ENCODE measurements around the gene DTNBP1.

DTNBP1 gene

DNA sequence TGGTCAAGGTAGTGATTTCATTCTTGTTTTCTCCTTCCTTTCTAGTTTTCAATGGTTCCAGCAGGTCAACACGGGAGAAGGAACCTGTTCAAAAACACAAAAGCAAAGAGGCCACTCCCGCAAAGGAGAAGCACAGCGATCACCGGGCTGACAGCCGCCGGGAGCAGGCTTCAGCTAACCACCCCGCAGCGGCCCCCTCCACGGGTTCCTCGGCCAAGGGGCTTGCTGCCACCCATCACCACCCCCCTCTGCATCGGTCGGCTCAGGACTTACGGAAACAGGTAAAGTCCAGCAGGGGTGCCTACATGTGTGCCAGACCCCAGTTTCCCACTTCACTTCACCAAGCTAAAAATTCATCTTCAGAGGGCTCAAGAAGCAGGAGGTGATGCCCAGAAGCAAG, 175.6 kb downstream of the DTNBP1 start:
- no peak for DNase-seq (ENCODE audit: low read depth in 2 of 2, low spot score in 1 of 2)

DNA sequence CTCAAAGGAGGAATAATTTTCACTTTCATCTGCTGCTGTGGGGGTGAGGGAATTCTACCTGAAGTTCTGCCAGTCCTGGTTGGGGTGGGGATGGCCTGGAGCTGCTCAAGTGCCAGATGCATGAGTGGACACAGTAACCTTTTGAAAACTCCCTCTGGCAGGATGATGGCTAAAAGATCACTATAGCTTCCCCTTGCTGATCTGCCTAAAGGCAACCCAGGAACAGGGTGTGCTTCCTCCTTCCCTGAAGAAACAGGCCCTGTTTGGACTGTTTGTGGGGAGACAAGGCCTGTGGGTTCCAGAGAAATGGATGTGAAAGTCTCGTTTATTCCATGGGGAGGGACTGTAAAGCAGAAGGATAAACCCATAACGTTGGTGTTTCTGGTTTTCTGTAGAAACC, 176.9 kb downstream of the DTNBP1 start:
- DNase-seq (ENCODE audit: low read depth in 2 of 2, low spot score in 1 of 2) = no peak

DNA sequence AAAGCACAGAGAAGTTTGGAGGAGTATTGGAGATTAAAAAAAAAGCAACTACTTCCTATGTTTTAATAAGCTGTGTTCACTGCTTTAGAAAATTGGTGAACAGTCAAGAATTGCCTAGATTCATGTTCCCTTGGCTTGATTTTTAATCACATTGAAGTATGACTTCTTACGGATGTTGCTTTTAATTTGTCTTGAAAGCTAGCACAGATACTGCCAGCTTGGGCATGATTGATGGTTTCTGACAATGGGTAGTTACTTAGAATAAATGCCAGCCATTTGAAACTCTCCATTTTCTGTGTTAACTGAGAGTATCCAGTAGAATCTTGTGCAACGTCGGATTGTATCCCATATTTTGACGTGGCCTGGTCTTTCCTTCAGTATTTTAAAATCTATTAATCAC, 178.0 kb downstream of the DTNBP1 start:
- DNase-seq (ENCODE audit: low read depth in 2 of 2, low spot score in 1 of 2) = no peak

DNA sequence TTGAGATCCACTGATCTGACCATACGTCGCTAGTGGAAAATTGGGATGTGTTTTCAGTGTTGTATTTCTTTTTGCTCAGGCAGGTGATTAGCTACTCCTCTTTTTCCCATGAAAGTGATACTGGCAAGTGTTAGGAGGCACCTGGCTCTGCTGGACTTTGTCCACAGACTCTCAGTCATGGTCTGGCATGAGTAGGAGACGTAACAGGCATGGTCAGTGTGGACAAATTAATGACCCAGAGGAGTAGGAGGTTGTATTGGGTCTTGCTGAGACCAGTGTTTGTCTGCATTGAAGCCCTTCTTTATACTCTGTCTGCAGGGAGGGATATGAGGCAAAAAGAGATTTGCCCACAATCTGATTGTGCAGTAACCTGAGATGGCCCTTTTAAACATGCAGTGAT, 178.7 kb downstream of the DTNBP1 start:
- no peak for DNase-seq (ENCODE audit: low read depth in 2 of 2, low spot score in 1 of 2)

DNA sequence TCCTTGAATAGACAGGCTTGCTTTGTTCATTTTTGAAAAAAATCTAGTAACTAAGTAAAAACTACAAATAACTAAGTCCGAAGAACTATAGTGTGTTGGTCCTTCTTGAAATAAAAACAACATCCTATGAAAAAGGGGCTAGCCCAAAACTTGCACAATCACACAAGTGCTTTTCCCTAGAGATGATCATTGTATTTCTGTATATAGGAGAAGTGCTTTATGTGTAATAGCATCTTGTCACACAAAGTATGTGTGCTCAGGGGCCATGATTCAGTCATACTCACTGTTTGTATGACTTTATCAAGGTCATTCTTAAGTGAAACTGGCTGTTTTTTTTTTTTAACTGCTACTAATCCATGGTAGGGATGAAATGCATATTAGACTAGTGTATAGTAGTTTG, 179.8 kb downstream of the DTNBP1 start:
- DNase-seq (ENCODE audit: low read depth in 2 of 2, low spot score in 1 of 2) = no peak

DNA sequence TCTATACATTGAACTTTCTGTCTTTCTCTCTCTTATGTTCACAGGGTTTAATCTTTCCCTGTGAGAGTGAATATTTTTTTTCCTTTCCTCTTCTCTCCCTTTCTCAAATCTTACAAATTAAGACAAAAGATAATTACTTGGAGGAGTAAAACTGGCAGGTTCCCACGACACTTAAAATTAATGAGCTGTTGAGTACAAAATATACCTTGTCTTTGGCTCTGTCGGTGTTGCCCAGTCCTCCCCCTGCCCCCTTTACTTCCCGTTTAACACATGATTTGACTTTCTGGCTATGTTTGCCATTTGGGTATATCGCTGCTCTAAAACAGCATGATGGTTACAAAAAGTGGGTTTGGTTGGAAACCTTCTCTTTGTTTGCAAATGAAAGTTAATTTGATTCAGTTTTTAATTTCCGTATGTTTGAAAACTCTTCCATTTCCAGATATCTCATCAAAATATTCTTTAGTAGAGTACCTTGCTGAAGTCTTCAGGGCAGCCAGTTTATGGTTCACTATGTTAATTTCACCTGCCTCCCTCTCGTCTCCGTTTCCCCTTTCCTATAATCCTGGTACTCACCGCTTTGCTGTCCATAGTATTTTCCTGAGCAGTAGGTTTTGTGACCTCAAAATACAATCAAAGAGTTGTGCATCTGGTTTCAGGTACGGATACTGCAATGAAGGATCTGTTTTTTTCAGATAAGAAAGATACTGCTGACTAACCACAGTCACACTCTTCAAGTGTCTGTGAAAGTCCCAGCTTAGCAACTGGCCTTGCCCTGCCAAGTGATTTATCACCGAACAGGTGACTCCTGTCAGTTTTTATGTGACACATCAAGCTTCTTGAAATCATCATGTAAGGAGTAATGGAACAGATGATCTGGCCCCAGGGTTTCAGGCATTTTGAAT, 181.2 kb downstream of the DTNBP1 start:
- DNase-seq (ENCODE audit: low read depth in 2 of 2, low spot score in 1 of 2) = no peak

DNA sequence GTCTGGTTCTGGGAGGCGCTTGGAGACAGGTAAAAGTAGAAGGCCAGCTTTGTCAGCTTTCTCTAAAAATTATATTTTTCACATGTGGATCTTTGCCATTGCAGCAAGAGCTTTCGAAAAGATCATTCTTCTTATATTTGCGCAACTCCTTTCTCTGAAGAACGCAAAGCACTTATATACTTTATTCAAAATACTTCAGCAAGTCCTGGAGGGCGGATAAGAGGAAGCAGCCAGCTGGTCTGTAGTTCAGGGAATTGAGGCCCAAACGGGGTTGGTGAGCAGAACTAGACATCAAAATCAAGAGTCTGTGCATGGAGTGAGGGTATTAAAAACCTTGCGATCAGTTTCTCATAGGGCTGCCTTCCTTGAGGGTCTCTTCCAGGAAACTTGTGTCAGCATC, 182.3 kb downstream of the DTNBP1 start:
- no peak for DNase-seq (ENCODE audit: low read depth in 2 of 2, low spot score in 1 of 2)

DNA sequence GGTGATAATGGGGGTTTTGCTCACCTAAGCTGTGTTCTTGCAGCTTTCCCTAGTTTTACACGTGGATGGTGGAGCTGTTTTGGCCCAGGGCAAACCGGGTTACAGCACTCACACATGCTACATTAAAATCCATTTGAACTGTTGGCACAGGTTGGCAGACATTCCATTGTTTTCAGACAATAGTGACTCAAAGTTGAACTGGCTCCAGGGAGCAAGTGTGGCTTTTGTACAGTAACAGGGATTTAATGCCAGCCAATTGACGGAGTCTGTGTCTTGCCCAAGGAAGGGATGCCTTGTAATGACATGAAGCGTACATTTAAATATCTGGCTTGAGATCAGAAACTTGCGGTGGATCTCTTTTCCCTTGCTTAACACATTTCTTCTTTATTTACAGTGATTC, 183.1 kb downstream of the DTNBP1 start:
- no peak for DNase-seq (ENCODE audit: low read depth in 2 of 2, low spot score in 1 of 2)

DNA sequence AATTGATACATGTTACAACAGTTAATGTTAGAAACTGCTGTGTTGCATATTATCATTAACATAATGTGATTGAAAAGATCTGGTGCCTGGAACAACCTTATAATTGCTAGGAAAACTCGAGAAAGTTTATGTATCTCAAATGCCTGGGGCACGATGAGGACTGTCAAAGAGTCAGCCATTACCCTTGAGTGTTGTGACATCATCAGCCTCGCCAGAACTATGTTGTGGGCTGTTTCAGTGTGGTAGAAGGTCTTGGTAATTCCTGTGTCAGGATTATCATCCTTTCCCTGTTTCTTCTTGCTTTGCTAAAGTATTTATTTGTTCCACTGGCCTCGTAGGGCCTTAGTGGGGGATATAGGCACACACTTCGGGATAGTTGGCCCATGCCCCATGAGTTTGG, 185.1 kb downstream of the DTNBP1 start:
- DNase-seq (ENCODE audit: low read depth in 2 of 2, low spot score in 1 of 2) = no peak

DNA sequence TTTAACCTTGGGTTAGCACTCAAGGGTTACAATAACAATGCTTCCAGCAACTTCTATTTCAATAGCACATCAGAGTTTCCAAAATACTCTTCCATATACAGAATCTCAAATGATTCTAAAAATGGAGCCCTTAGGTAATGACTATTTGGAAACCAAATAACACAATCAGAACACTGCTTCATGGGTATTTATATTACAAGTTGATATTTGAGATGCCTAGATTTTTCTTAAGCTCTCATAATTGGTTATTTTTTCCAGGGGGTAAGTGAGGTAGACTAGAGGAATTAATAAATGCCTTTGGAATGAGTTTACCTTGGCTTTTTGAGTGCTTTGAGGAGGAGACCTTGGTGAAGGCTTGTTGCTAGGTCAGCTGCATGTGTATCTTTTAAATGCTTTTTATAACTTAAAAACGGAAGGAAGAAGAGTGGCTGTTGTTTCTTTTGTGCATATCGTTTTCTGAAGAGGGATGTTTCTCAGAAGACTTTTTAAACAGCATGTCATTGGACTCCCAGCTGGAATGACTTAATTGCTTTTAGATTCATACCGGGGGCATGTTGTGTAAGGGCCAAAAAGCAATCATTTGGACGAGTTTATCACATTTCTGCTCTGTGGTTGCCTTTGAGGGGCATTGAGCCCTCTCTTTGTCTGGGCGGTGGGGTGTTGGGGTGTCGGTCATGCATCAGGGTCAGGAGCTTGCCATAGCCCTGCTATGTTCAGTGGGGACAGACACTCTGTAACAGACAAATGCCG, 186.0 kb downstream of the DTNBP1 start:
- no peak for DNase-seq (ENCODE audit: low read depth in 2 of 2, low spot score in 1 of 2)

DNA sequence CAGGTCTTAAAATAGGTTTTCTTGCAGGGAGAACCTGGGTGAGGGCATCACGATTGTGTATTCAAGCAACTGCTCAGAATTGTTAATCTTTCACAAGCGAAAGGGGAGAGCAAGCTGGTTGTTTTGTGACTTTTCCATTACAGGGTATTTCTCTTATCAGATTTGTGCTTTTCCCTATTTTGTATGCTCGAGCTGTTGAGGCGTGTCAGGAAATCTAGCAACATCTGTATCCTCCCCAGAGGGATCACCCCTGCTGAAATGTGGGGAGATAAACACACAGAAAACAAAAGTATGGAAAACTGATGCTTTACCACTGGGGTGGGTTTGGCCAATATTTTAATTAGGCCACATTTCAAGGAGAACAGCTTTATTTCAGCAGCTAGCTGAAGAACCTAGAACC, 187.0 kb downstream of the DTNBP1 start:
- no peak for DNase-seq (ENCODE audit: low read depth in 2 of 2, low spot score in 1 of 2)

DNA sequence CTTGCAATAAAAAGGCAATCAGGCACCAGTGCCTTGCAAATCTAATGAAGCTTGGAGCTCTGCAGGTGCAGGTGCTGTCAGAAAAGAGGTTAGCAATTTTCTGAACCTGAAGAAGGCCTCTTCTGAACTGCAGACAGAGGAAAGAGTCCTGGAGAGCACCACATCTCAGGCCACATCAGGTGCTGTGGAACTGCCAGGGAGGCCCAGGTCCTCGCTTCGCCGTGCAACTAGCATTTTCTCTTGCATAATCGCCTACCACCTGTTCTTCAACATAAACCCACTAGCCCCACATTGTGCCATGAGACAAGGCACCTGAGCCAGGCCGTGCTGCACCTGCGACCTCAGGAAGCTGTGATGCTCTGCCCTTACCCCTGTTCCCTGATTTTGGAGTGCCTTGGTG, 187.6 kb downstream of the DTNBP1 start:
- no peak for DNase-seq (ENCODE audit: low read depth in 2 of 2, low spot score in 1 of 2)

DNA sequence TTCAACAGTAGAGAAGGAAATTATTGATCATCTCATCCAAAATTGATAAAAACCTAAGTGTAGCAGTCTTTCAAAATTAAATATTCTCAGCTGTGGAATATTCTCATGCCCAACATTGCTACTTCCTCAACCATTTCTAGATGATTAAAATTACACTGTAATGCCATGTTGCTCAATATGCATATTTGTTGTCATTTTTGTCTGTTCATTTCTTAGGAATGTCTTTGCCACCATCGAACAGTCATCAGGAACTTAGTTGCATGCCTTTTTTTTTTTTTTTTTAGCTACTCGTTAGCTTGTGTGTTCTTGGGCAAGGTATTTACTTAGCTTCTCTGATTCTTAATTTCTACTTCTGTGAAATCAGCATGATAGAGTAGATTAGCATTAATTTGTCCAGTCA, 188.6 kb downstream of the DTNBP1 start:
- DNase-seq (ENCODE audit: low read depth in 2 of 2, low spot score in 1 of 2) = no peak

DNA sequence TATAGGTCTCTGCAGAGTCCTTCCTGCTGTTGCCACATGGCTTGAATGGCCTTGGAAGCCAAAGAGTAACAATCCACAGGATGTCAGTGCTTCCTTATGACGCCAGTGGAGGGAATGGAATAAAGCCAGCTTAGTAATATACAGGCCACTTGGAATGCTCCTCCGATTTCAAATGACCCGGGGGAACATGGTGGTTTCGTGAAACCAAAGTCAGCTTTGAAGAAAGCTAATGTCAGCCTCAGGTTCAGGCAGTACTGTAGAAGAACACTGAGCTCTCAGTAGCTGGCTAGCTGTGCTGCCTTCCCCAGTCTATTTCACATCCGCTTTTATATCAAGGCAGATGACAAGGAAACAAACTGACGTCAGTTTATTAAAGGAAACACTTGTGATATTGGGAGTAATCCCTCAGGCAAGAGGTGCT, 189.1 kb downstream of the DTNBP1 start:
- no peak for DNase-seq (ENCODE audit: low read depth in 2 of 2, low spot score in 1 of 2)

DNA sequence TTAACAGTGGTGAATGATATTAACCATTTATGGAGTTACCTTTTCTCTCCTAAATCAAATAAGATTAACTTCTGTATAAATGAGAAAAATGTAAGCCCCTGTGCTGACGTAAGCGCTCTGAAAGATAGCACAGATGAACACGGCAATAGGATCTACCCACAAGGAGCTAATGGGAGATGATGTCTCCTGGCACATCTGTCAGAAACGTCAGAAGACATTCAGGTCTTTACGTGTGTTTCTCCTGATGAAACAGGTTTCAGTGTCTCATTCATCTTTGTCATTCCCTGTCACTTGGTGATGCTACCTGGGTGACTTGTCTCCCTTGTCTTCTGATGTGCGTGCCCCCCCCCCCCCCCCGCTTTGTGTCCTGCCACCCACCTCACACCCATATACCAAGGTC, 189.7 kb downstream of the DTNBP1 start:
- no peak for DNase-seq (ENCODE audit: low read depth in 2 of 2, low spot score in 1 of 2)

All from stimulated activated CD8-positive, alpha-beta memory T cell treated with anti-CD3 and anti-CD28 coated beads, Interleukin-4, amount 100 ng/mL, for 4 hours (primary cell).